Prostate gland (tissue), 2 donors: ENCODE results near the gene PLOD2. TPM values are rescaled to one million over a fixed set of nuclear protein-coding genes. Genes with fewer than 3 reads are reported as not detected.

Source experiments
- DNase-seq: peaks from one replicate; pipeline ENCODE4 v3.0.0-alpha.2; 2019; ENCODE audit warnings: low spot score
- H3K27ac ChIP-seq, 2 donors: fragments of 200-600 bp; sonication (generic); 2 replicates each; pipeline ENCODE4 v1.5.1; 2017 to 2019
- H3K27me3 ChIP-seq: fragments of 200-600 bp; sonication (generic); replicated peaks from 2 replicates; pipeline ENCODE4 v1.5.1; 2019; ENCODE audit not compliant: insufficient read depth
- H3K36me3 ChIP-seq, 2 donors: fragments of 200-600 bp; sonication (generic); 1 replicate in 1 of 2; 2 replicates in 1 of 2; pipeline versions ENCODE4 v1.5.1 to v1.8.1; 2017 to 2019
- H3K4me1 ChIP-seq: fragments of 200-600 bp; sonication (generic); replicated peaks from 2 replicates; pipeline ENCODE4 v1.5.1; 2019
- H3K4me3 ChIP-seq, 2 donors: fragments of 200-600 bp; sonication (generic); 2 replicates each; pipeline ENCODE4 v1.5.1; 2017 to 2019
- H3K9me3 ChIP-seq: fragments of 200-600 bp; sonication (generic); 2 replicates; pipeline ENCODE4 v1.5.1; 2017
- POLR2A ChIP-seq: fragments of 450-650 bp; IDR thresholded peaks from one replicate; pipeline ENCODE4 v1.6.1; 2016; ENCODE audit warnings: antibody characterized with exemption, mild to moderate bottlenecking
- POLR2AphosphoS5 ChIP-seq: sonication (generic); formaldehyde crosslinking; IDR thresholded peaks from one replicate; pipeline ENCODE4 v1.6.1; 2017; ENCODE audit warnings: antibody characterized with exemption
- WGBS: methylation state at CpG from one replicate; pipeline ENCODE4 v1.1.5; 2018; 5-methylcytosine and 5-hydroxymethylcytosine counted together
- intact Hi-C: fragments of 100-400 bp; cut with DNase I; formaldehyde crosslinking; loops from one replicate; pipeline ENCODE4 v1.14.2; 2022
- total RNA-seq, 2 donors: library from RNA; depleted of rRNA; stranded (reverse); fragments of >200 nt; gene quantifications; one replicate each; pipeline ENCODE4 v1.1.0, GENCODE V29; 2016
- TF ChIP-seq, protein P1 (sequence below), 4 experiments: fragments of 200-600 bp in 2 of 4; fragments of 450-650 bp in 2 of 4; sonication (generic) in 2 of 4; IDR thresholded peaks; 1 replicate in 3 of 4; 2 replicates in 1 of 4; pipeline ENCODE4 v1.5.1; 2016 to 2019; ENCODE audit warnings: antibody characterized with exemption in 4 of 4, mild to moderate bottlenecking in 2 of 4, moderate library complexity in 2 of 4

The PLOD2 gene
- total RNA-seq, 2 donors from 2014 or later: 10.7 to 14.6 TPM

GRCh38 chr3:146180376-146180775, 19.4 kb upstream of the PLOD2 start:
- intact Hi-C loops: no loop called here
- H3K4me1 ChIP-seq: no peaks in the 10 kb centered on the region

DNA sequence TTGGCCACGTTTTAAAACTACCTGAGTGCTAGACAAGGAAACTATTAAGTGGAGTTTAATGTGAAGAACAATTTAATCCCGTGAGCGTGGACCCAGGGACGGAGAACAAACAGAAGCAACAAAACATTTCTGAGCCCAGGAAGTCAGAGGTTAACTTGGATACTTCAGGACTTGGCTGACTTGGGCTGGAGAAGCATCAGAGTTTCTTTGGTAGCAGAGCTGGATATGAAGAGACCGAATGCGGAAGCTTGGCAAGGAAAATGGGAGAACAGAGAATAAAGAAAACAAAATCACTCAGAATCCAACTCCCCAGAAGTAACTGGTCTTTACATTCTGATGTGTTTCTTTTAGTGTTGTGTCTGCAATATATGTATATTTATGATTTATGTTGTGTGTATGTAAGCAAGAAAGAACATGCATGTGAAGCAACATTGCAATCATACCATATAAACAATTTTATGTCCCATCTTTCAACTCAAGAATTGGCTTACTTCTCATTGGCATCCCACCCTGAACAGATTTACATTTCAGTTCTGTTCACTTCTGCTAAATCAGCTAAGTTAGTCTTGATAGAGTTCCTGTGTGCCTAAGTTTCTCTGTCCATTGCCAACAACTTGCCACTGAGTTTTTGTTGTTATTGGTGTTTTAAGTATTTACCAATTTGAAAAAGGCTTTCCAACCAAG, 17.2 kb upstream of the PLOD2 start:
- intact Hi-C loops: no loop called here
- no peaks in the 10 kb centered on the region for H3K4me1 ChIP-seq
- TF ChIP-seq, protein P1, sequence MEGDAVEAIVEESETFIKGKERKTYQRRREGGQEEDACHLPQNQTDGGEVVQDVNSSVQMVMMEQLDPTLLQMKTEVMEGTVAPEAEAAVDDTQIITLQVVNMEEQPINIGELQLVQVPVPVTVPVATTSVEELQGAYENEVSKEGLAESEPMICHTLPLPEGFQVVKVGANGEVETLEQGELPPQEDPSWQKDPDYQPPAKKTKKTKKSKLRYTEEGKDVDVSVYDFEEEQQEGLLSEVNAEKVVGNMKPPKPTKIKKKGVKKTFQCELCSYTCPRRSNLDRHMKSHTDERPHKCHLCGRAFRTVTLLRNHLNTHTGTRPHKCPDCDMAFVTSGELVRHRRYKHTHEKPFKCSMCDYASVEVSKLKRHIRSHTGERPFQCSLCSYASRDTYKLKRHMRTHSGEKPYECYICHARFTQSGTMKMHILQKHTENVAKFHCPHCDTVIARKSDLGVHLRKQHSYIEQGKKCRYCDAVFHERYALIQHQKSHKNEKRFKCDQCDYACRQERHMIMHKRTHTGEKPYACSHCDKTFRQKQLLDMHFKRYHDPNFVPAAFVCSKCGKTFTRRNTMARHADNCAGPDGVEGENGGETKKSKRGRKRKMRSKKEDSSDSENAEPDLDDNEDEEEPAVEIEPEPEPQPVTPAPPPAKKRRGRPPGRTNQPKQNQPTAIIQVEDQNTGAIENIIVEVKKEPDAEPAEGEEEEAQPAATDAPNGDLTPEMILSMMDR (IDR thresholded peaks at IDR 0.05): no peak
- TF ChIP-seq POLR2AphosphoS5: no peak
- no peak for TF ChIP-seq POLR2A
- no peak overlapping the region for H3K4me3 ChIP-seq
- H3K27me3 ChIP-seq: no peaks in the 10 kb centered on the region
- no peaks in the 10 kb centered on the region for H3K9me3 ChIP-seq
- no peaks in the 10 kb centered on the region for H3K36me3 ChIP-seq
- no peak for DNase-seq
- WGBS: 75% methylated on average over 6 of the region's 6 CpGs
- no peak overlapping the region for H3K27ac ChIP-seq

More at GRCh38 chr3:146180376-146180775, 19.4 kb upstream of the PLOD2 start:
- Histone ChIP-seq H3K27ac (no peak overlapping the region), H3K27me3 (no peaks in the 10 kb centered on the region), H3K9me3 (no peaks in the 10 kb centered on the region), H3K36me3 (no peaks in the 10 kb centered on the region), H3K4me3 (no peak overlapping the region)
- 87% methylated on average over 6 of the region's 6 CpGs for WGBS
- no peak for DNase-seq
- TF ChIP-seq POLR2AphosphoS5 (no peak), POLR2A (no peak)
- TF ChIP-seq, protein P1 (IDR thresholded peaks at IDR 0.05): no peak

DNA sequence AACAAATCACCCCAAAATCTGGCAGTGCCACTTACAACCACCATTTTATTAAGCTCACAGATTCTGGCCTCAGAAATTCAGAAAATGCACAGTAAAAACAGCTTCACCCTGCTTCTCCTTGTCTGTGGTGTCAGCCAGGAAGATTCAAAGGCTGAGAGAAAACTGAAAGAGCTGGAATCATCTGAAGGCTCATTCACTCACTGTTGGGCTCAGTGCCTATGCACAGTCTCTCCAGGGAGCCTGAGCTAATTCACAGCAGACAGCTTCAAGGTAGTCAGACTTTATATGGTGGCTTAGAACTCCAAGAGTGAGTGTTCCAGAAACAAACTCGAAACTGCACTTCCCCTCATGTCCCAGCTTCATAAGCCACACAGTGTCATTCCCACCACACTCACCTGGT, 16.5 kb upstream of the PLOD2 start:
- Histone ChIP-seq H3K27me3 (no peaks in the 10 kb centered on the region), H3K36me3 (no peaks in the 10 kb centered on the region), H3K27ac (no peak overlapping the region), H3K4me1 (no peaks in the 10 kb centered on the region), H3K4me3 (no peak overlapping the region), H3K9me3 (no peaks in the 10 kb centered on the region)
- intact Hi-C loops: no loop called here
- WGBS: 86% methylated on average over 1 of the region's 1 CpG
- no peak for DNase-seq
- TF ChIP-seq POLR2AphosphoS5: no peak
- TF ChIP-seq POLR2A: no peak
- TF ChIP-seq, protein P1 (IDR thresholded peaks at IDR 0.05): no peak

GRCh38 chr3:146177072-146177471, 16.1 kb upstream of the PLOD2 start:
- H3K36me3 ChIP-seq: no peaks in the 10 kb centered on the region
- TF ChIP-seq, protein P1 (IDR thresholded peaks at IDR 0.05): no peak
- TF ChIP-seq POLR2AphosphoS5: no peak
- no peaks in the 10 kb centered on the region for H3K9me3 ChIP-seq
- DNase-seq: no peak
- H3K4me3 ChIP-seq: no peak overlapping the region
- intact Hi-C loops: no loop called here
- no peaks in the 10 kb centered on the region for H3K4me1 ChIP-seq
- H3K27ac ChIP-seq: no peak overlapping the region
- no peaks in the 10 kb centered on the region for H3K27me3 ChIP-seq
- 87% methylated on average over 3 of the region's 3 CpGs for WGBS

- no peak overlapping the region for H3K27ac ChIP-seq
- no peaks in the 10 kb centered on the region for H3K4me1 ChIP-seq
- WGBS: 64% methylated on average over 1 of the region's 1 CpG
- H3K36me3 ChIP-seq: no peaks in the 10 kb centered on the region
- H3K4me3 ChIP-seq: no peak overlapping the region
- intact Hi-C loops: no loop called here
- no peak for TF ChIP-seq POLR2AphosphoS5
- TF ChIP-seq POLR2A: no peak
- TF ChIP-seq, protein P1 (IDR thresholded peaks at IDR 0.05): no peak
- no peaks in the 10 kb centered on the region for H3K27me3 ChIP-seq
- no peaks in the 10 kb centered on the region for H3K9me3 ChIP-seq
- DNase-seq: no peak
Observed at GRCh38 chr3:146172586-146172985, 11.6 kb upstream of the PLOD2 start.
